T-helper 2 cell (primary cell): Measurements from ENCODE around the gene FGF19.
A peak's percentile ranks its signal among the peaks of the same experiment; 100 is the strongest.
"Not testable (repeated sequence)": the region's sequence is repeated elsewhere in the genome, so short reads cannot be mapped to it uniquely, and the experiment has no call there.

Experiments used
- DNase-seq, 5 experiments: peaks; one replicate each; pipeline versions ENCODE4 v3.0.0 to v3.0.0-alpha.2; 2012 to 2022

Gene FGF19

GRCh38 chr11:69695581-69695980, 8.2 kb downstream of the FGF19 start:
- DNase-seq: no peak

- no peak for DNase-seq
Observed at GRCh38 chr11:69694781-69695180, 9.0 kb downstream of the FGF19 start.

DNA sequence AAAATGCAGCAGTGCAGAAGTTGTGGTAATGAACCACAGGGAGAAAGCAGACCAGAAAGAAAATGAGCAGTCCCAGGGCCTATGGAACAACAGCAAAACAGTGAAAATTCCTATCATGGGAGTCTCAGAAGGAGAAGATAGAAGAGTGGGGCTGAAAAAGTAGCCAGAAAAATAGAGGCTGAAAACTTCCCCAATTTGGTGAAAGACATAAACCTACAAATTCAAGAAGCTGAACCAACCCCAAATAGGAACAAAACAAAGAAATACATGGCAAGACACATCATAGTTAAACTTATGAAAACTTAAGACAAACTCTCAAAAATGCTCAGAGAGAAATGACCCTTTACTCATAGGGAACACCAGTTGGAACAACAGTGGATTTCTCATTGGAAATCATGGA, 11.4 kb downstream of the FGF19 start:
- no peak for DNase-seq

DNA sequence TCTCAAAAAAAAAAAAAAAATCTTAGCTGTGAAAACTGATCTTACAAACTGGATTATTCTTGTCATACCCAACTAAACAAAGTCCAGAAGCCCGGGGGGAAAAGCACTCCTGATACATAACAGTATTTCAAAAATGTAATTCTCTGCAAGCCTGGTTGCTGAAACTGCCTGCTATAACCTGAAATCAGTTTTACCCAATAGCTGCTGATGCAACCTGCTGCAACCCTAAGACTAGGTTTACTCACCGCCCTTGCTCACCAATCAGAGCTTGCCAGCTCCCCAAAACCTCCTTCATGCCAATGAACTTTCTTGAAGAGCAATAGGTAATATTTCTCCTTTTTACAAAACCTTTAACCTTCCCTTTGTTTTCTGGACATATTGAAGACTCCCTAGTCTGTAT, 12.4 kb downstream of the FGF19 start:
- no peak for DNase-seq

DNA sequence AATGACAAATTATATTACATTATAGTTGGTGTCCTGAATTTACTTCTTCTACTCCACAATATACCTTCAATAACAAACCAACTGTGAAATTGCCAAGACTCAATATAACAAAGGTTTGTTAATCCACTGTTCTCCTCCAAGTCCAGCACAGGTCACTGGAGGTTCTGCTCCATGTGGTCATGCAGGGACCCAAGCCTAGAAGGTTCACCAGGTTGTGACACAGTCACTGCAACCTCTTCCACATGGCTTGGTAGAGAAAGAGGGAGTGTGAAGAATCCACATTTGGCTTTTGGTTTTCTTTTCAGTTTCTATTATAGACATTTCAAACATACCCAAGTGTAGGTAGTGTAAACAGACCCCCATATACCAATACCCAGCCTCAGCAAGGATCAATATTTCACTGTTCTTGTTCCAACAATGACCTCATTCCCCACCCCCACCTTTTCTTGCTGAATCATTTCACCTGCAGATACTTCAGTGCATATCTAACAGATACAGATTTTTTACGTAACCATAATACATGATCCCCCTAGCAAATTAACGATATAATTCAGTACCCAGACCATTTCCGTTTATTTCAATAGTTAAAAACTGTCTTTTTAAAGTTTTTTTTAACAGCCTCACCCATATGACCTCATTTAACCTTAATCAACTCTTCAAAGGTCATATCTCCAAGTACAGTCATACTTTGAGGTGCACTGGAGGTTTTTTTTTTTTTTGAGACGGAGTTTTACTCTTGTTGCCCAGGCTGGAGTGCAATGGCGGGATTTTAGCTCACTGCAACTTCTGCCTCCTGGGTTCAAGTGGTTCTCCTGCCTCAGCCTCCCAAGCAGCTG, 14.1 kb downstream of the FGF19 start:
- DNase-seq: no peak

DNA sequence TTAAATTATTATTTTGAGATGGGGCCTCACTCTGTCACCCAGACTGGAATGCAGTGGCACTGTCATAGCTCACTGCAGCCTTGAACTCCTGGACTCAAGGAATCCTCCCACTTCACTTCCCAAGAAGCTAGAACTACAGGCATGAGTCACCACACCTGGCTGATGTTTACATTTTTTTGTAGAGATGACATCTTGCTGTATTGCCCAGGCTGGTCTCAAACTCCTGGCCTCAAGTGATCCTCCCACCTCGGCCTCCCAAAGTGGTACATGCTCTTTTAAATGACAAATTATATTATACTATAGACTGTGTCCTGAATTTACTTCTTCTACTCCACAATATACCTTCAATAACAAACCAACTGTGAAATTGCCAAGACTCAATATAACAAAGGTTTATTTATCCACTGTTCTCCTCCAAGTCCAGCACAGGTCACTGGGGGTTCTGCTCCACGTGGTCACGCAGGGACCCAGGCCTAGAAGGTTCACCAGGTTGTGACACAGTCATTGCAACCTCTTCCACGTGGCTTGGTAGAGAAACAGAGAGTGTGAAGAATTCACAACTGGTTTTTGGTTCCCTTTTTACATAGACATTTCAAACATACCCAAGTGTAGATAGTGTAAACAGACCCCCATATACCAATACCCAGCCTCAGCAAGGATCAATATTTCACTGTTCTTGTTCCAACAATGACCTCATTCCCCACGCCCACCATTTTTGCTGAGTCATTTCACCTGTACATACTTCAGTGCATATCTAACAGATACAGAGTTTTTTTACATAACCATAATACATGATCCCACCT, 15.7 kb downstream of the FGF19 start:
- not testable (repeated sequence) for DNase-seq

GRCh38 chr11:69686856-69687255, 17.0 kb downstream of the FGF19 start:
- DNase-seq: no peak

DNA sequence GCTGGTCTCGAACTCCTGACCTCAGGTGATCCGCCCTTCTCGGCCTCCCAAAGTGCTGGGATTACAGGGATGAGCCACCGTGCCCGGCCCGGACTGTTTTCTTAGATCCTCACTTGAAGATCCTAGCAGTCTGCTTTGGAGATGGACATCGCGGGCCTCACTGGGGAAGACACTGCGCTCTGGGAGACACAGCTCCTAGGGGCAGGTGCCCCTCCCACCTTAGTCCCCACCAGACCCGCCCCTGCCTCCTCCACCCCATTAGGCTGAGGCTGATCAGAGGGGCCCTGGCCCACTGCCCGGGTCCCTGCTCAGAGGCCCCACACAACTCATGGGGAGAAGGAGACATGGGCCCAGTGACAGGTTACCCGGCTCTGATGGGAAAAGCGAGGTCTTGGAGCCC, 17.4 kb downstream of the FGF19 start:
- DNase-seq: no peak

GRCh38 chr11:69685348-69685747, 18.5 kb downstream of the FGF19 start:
- DNase-seq: no peak

- no peak for DNase-seq
Observed at GRCh38 chr11:69684651-69685050, 19.2 kb downstream of the FGF19 start.

- DNase-seq: no peak
Observed at GRCh38 chr11:69683764-69684333, 20.0 kb downstream of the FGF19 start.

- DNase-seq: no peak
Observed at GRCh38 chr11:69682681-69683326, 21.0 kb downstream of the FGF19 start.

DNA sequence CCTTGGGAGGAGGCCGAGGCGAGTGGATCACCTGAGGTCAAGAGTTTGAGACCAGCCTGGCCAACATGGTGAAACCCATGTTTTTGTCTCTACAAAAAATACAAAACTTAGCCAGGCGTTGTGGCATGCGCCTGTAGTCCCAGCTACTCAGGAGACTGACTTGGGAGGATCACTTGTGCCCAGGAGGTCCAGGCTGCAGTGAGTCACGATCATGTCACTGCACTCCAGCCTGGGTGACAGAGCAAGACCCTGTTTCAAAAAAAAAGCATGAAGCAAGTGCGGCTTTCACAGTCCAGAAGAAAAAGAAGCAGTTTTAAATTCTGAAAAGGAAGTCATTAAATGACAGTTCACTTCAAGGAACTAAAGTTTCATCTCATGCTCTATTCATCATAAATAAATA, 21.6 kb downstream of the FGF19 start:
- no peak for DNase-seq

- DNase-seq: no peak
Observed at GRCh38 chr11:69680688-69681087, 23.1 kb downstream of the FGF19 start.

GRCh38 chr11:69677749-69678148, 26.1 kb downstream of the FGF19 start:
- no peak for DNase-seq

DNA sequence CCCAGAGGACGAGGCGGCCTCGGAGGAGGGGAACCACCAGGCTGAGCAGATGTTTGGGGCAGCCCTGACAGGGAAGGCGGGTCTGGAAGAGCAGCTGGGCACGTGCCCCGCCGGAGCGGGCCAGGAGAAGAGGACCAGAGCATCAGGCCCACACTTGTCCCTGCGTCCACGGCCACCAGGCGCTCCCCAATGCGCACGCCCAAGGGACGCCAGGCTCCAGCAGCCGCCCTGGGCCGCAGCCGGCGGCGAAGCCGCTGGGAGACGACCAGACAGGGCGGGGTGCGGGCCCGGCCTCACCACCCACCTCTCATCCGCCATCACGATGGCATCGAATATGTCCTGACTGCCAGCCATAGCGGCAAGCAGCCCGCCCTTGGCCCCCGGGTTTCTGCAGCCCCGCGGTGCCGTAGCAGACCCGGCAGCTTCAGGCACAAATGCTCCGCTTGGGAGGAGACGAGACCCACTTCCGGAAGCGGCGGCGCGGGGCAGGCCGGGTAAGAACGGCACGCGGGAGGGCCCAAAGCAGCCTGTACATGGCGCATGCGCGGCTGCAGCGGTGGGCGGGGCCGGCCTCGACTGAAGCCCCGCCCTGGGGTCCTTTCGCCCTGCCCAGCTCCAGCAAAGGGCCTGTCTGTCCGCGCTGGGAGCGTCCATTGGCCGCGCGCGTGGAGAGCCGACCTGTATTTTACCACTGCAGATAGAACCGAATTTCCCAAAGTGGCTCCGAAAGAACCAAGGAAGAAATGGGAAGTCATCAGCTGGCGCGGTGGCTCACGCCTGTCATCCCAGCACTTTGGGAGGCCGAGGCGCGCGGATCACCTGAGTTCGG, 28.7 kb downstream of the FGF19 start, which contains the start of gene LTO1:
Gene LTO1, minus strand, starts transcription at position 468 of the 829 bp plus-strand sequence. Its CDS starts 114 bp downstream, at position 354.
- DNase-seq: peak; percentile 90 to 94 (median 92)

DNA sequence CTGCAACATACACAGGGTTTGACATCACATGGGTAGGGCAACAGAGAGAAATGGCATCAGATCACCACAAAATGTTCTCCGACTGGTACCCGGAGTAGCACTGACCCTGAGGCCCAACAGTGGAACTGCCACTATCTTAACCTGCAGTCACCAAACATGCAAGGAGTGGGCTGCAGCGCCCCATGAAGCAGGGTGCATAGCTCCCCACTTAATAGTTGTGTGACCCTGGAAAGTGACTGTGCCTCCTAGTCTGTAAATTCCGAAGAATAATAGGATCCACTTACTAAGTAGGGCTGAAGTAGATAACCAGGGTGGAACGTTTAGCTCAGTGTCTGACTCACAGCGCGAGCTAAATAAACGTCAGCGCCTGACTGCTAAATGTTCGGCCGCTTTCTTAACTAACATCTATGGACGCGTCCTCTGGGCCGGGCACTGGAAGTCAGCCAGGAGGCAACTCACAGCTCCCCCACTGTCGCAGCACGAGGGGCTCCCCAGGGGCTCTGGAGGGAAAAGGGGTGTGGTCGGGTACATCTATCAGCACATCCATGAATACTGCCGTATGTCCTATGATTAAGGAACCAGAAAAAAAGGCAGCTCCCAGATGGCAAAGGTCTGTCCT, 29.4 kb downstream of the FGF19 start:
- peak in 1 of 5 experiments; percentile 7 for DNase-seq

GRCh38 chr11:69671734-69672465, 31.9 kb downstream of the FGF19 start:
- DNase-seq: no peak

GRCh38 chr11:69670158-69670845, 33.5 kb downstream of the FGF19 start:
- DNase-seq: peak in 4 of 5 experiments; percentile 24 to 47 (median 44)

DNA sequence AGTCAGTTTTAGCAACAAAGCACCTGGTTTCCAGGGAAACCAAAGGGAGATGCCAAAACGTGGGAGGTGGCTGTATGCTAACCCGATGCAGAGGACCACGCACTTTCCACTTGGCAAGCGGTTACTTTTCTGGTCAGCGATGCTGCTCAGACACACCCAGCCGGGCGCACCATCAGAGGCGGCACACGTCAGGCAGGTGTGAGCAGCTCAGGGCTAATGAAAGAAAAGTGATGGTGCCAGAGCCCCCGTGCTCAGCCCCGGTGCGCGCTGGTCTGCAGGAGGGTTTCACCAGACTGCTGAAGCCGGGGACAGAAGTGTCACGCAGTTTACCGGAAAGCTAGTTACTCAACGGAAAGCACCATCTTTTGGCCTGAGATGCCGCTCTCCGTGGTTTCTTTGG, 34.3 kb downstream of the FGF19 start:
- DNase-seq: no peak
